GM18858 (cell line): ENCODE results near the gene SCGN.

Experiments used
- ATAC-seq: cut with Tn5 transposase; IDR thresholded peaks from one replicate; pipeline ENCODE4 v1.9.1; 2021; ENCODE audit not compliant: unreplicated experiment

SCGN gene

GRCh38 chr6:25640446-25640845 is 11.6 kb upstream of the SCGN start:
- ATAC-seq, result no peak

GRCh38 chr6:25640891-25641290 is 11.1 kb upstream of the SCGN start:
- ATAC-seq, result no peak

DNA sequence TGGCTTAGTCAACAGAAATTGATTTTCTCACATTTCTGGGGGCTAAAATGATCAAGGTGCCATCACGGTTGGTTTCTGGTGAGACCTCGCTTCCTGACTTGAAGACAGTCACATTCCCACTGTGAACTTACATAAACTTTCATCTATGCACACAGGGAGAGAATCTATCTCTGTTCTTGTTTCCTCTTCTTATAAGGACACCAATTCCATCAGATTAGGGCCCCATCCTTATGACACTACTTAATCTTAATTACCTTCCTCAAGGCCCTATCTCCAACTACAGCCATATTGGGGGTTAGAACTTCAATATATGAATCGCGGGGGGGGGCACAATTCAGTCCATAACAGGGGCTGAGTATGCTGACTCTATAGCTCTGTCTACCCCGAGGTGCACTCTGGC is 10.6 kb upstream of the SCGN start:
- ATAC-seq, result no peak

DNA sequence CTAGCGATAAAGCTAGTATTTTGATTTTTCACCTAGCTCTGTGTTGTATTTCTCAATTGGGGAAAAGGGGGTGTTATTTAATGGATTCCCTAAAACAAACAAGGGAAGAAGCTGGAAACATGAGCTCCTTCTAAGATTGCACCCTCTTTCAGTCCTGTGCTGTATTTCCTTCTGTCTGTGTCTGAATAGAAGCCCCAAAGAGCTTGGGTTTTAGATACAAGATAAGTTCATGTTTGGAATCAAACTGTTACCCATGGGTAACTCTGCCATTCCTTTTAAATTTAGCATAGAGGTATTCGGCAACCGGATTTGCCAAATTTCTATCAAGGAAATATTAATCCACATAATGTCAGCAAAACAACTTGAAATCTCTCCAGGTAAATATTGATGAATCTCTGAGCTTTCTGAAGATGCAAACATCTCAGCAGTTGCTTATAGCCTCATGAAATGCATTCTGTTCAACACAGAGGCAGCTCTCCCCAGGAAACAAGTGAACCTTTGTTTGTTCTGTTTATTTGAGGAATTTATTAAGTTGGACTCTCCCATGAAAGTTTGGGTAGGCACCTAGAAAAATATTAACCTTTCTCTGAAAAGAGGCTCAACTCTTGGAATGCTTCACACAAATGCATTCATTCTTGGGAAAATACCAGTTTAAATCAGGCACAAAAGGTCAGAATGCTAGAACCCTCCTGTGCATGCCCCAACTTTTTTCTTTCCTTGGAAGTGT is 9.9 kb upstream of the SCGN start:
- no peak for ATAC-seq

DNA sequence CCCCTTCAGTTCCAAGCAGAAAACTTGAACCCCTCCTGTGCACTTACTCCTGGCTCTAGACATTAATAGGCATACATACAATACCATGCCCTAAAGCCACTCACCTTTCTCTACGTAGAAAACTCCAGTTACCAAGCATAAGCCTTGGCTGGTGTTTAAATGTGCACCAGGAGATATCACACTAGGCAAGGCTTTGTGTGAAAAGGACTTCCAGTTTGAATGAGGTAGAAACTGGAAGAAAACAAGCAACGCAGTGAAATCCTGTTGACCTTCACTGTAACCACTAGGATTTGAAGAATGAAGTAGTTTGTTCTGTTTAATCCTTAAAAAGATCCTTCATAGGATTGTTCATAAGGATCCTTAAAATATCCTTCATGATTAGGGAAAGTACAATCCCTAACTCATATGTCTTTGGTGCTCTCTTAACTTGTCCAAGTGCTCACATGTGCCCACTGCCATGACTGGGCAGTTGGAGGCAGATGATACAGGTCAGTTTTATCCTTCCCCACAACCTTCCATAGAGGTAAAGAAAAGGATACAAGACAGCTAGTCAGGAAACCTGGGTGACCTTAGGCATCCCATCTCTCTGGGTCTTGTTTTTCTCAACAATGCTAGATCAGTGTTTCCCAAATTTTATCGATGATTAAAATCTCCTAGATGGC is 9.2 kb upstream of the SCGN start:
- ATAC-seq, result no peak

- ATAC-seq, result no peak
These were observed 6.1 kb upstream of the SCGN start for GRCh38 chr6:25645916-25646315.

DNA sequence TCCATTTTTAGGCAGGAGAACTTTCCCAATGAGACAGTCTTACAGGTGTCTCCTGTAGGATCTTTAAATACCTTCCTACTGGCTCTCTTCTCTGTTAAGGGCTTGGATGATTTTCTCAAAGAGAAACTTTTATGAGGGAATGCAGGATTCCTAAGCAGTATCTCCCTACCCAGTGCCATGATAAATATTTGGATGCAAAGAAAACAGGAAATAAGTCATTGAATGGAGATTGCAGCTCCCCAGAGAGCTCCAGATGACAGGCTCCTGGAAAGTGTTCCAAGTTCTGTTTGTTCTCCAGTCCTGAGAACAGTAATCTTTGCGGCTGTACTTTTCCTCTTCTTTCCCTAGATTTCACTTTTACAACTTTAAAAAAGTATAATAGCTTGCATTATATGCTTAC is 2.4 kb upstream of the SCGN start:
- ATAC-seq, result no peak

DNA sequence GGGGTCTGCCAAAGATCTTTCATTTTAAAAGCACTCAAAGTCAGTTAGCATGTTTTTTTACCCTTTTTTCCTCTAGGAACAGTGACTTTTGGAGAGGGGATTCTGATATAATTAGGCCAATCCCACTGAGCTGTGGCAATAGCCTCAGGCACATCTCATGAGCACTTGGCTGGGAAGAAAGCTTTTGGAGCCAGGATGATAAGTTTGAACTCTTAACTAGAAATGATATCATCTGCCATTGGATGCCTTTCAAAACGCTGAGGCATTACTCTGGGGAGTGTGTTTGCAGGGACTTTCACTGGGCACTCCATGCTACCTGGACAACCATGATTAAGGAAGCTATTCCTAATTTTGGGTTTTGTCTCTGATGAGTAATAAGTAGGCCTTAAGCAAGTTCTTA is 3.7 kb downstream of the SCGN start:
- ATAC-seq, result no peak

GRCh38 chr6:25659633-25660368 is 7.8 kb downstream of the SCGN start:
- ATAC-seq, result no peak

- ATAC-seq, result no peak
These were observed 8.5 kb downstream of the SCGN start for GRCh38 chr6:25660512-25660911.

- ATAC-seq, result no peak
These were observed 9.2 kb downstream of the SCGN start for GRCh38 chr6:25661129-25661779.

- ATAC-seq, result no peak
These were observed 13.4 kb downstream of the SCGN start for GRCh38 chr6:25665455-25665854.

- no peak for ATAC-seq
These were observed 17.4 kb downstream of the SCGN start for GRCh38 chr6:25669413-25669812.

DNA sequence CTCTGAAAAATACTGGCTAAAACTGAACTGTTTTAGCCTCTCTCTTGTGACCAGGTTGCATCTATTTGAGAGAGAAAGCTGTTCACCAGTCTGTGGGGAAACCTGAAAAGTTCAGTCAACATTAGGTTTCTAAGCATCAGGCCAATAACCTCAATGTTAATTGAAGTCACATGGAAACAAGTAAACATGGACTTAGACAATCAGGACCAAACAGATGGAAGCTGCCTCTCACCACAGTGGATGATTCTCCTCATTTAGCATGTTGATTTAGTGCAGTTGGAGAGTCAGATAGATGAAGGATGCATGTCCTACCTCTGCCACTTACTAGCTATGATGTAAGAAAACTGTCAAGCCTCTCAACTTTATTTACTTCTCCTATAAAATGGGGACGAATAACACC is 18.2 kb downstream of the SCGN start:
- ATAC-seq, result no peak

DNA sequence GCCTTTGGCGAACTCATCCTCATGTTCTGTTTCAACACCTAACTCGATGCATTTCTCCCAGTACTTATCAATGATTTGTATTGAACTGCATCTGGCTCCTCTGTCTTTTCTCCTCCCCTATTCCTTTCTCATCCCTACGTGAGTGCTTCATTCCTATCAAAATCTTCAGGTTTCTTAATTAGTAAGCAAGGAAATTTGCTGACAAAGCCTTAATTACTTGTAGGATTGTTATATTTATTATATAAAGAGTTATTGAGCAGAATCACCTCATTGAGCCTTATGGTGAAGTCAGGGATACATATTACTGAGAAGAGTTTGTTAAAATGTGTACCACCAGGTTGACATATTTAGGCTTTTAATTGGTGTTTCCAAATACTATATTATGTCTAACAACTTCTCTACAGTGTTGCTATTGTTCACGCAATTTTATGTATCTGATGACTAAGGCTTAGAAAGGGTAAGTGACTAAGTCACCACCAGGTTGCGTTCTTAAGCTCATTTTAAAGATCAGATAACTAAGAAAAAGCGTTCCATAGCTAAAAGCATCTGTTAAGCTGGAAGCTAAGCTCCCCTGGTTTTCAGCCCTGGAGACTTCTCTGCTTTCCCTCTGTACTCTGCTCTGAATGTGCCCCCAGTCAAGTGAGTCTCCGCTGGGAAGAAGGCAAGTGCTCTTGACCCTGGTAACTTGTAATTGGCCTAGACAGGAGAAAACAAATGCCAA is 18.9 kb downstream of the SCGN start:
- no peak for ATAC-seq

- no peak for ATAC-seq
These were observed 19.6 kb downstream of the SCGN start for GRCh38 chr6:25671652-25672051.

DNA sequence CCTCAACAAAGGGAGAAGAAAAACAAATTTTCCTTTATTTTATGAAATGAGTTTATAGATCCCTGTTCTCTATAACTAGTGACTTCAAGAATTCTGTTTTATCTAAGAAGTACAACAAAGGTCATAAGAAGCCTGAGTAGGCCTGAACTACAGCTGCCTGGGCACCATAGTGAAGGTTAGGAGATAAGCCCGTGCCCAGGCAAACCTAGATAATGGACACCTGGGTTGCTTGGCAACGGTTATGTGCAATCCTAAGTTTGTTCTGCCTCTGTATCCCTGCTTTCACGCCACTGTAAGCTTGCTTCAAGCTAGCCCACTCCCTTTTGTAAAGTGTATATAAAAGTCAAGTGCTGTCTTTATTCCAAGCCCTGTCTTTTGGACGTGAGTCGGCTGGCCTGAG is 23.2 kb downstream of the SCGN start:
- no peak for ATAC-seq

GRCh38 chr6:25676775-25677174 is 24.8 kb downstream of the SCGN start:
- no peak for ATAC-seq

DNA sequence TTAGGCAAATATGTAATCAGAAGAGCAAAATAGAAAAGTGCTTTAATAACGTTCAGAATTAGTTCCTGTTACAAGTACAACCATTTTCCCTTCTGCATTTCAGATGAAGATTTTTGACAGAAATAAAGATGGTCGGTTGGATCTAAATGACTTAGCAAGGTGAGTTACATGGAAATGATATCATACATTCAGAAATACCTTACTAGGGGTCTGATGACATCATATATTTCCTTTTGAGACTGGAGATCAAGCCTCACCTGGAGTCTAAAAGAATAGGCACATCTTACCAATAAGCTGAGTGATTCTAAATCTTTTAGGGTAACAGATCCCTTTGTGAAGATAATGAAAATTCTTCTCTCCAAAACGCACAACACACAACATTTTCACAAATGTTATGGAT is 29.8 kb downstream of the SCGN start:
- ATAC-seq, result no peak

GRCh38 chr6:25682324-25682723 is 30.3 kb downstream of the SCGN start:
- ATAC-seq, result no peak

- no peak for ATAC-seq
These were observed 32.5 kb downstream of the SCGN start for GRCh38 chr6:25684565-25684964.
